Measurements from ENCODE around the gene NPHS1.
"Not testable (repeated sequence)": the region's sequence is repeated elsewhere in the genome, so short reads cannot be mapped to it uniquely, and the experiment has no call there.

The NPHS1 gene

DNA sequence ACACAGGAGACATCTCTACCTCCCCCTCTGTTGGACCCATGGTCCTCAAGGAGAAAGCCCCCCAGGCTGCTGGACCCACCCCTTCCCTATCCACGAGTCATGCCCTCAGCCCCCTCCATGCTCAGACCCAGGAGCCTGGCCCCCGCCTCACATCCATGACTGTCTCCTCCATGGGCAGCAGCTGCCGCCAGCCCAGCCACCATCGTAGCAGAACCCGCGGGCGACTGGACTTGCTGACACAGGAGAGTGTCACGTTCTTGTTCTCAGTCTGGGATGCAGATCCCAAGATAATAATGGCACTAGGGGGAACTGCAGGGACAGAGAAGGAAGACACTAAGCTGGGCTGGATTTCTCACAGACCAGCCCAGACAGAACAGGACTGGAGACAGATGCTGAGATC lies 3.8 kb downstream of the NPHS1 start:
- no peak for DNase-seq

DNA sequence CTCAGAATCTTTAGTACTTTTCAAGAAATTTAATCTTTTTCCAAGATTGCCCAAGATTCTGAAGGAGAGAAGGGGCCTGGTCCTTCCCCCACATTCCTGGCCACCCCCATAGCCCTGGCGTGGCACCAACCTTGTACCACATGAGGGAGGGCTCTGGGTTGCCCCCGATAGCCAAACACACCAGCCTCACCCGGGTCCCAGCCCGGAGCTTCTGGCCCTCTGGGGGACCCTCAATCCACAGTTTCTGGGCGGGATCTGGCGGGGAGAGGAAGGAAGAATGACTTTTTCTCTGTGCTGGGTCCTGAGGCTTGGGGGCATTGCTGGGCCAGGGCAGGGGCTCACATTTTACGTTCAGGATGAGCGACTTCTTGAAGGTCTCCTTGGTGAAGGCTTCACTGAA lies 4.4 kb downstream of the NPHS1 start:
- no peak for DNase-seq

- no peak for DNase-seq
Observed at GRCh38 chr19:35846038-35846668, 6.2 kb downstream of the NPHS1 start.

DNA sequence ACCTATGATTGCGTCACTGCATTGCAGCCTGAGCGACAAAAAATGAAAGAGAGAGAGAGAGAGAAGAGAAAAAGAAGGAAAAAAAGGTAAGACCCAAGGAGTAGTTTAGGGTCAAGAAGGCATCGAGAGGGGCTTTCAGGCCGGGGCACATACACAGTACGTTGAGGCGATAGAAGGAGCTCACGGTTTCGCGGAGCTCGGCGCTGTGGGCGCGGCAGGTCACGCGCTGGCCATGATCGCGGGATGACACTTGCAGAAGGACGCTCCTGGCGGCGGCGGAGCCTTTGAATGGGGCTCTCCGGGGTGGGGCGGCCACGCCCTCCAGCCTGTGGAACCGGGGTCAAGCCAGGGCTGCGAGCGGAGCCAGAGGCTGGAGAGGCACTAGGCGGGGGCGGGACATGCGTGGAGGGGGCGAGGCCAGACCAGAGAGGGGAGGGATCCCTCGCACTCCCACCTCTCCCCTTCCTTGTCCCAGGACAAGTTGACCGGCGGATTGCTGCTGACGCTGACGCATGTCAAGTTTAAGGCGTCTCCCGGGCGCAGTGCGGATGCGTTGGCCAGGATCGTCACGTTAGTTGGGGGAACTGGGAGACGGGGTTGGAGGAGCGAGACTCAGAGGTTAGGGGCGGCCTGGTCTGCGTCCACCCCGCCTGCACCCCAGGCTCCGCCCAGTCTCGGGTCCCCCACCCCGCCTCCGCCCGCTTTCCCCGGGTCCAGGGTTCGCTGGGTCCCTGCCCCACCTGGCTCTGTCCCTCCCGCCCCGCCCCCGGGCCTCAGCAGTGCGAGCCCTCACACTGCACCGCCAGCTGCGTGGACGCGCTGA lies 6.9 kb downstream of the NPHS1 start:
- no peak for DNase-seq

DNA sequence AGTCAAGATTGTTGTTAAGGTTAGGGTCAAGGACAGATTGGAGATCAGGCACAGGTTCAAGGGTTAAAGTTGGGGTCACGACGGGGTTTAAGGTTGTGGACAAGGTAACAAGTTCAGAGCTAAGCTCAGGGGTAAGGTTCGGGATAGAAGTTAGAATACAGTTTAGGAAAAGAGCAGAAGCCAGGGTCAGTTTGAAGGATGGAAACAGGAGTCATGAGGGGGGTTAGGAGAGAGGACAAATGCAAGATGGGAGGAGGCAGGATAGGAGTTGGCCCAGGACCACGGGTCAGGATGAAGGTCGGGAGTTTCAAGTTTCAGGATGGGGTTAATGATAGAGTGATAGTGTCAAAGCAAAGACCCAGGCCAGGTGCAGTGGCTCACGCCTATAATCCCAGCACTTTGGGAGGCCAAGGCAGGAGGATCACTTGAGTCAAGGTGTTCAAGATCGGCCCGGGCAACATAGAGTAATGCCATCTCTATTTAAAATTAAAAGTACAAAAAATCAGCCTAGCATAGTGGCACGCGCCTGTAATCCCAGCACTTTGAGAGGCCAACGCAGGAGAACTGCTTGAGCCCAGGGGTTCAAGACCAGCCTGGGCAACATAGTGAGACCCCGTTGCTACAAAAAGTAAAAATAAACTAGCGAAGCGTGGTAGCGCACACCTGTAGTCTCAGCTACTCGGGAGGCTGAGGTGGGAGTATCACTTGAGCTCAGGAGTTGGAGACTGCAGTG lies 7.7 kb downstream of the NPHS1 start:
- no peak for DNase-seq

DNA sequence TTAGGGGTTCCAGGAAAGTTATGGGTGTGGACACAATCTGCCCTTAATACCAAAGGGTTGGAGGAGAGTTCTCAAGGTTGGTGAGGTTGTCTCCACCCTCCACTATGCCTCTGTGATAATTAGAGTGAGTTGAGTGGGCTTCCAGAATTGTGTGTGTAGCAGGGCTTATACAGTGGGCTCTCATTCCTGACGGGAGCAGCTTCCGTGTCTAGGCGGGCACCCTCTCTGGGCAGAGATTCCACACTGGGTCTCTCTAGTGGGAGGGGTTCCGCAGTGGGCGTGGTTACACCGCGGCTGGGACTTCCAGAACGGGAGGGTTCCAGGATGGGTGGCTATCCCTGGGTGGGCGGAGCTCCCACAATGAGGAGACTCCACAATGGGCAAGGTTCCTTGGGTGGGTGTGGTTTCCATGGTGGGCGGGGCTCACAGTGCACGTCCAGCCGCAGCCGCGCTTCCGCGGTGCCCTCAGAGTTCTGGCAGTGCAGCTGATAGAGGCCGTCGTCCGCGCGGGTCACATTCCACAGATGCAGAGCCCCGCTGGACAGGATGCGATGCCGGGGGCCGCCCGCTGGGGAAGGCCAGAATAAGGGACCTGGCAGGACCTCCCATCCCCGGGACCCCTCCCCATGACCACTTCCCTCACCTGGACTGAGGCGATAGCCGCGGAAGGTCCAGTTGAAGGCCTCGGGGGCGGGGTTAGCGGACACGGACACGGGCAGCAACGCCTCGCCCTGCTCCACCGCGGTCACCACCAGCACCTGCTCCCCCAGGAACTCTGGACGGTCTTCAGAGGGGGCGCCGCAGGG lies 8.4 kb downstream of the NPHS1 start:
- no peak for DNase-seq

DNA sequence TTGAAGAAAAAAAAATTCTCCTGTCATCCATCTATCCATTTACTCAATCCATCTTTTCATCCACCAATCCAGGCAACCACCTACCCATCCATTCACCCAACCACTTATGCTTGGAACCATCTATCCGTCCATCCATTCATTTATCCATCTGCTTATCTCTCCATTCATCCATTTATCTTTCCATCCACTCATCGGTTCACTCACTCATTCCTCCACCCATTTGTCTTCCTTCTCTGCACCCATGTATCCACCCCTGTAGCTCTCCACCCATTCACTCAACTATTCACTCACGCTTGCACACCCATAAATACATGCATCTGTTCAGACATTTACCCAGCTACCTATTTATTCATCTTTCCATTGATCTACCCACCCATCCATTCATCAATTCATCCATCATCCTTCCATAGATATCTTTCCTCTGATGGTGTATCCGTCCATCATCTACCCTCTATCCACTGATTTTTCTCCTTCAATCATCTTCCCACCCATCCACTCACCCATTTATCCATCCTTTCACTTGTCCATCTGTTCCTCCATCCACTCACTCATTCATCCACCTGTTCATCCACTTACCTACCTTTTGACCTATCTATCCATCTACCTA lies 9.5 kb downstream of the NPHS1 start:
- DNase-seq: no peak

GRCh38 chr19:35841961-35842595 lies 10.2 kb downstream of the NPHS1 start:
- DNase-seq: no peak

- not testable (repeated sequence) for DNase-seq
Observed at GRCh38 chr19:35836096-35836495, 16.2 kb downstream of the NPHS1 start.

GRCh38 chr19:35833972-35834371 lies 18.3 kb downstream of the NPHS1 start:
- DNase-seq: no peak

- DNase-seq: no peak
Observed at GRCh38 chr19:35832054-35832453, 20.2 kb downstream of the NPHS1 start.

- no peak for DNase-seq
Observed at GRCh38 chr19:35830986-35831385, 21.3 kb downstream of the NPHS1 start.

DNA sequence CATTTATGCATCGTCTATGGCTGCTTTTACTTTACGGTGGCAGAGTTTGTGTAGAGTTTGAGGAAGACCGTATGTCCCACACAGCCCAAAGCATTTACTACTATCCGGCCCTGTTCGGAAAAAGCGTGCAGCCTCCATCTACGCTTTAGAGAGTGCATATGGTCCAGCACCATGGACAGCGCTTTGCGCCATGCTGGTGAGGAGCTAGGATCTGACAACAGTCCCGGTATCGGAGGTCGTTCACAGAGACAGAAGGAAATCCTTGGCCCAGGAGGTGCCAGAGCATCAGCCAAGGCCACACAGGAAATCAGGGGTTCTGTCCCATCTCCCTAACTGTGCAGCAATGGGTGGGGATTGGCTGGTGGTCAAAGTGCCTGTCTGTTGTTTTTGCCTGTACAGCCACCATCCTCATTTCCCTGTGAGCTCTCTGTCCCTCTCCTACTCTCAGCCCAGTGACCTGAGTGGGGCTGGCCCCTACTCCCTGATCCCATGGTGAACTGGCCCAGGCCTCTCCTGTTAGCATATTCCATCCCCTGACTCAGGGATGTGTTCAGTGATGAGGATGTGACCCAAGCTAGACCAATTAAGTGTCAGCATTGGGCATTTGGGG lies 23.5 kb downstream of the NPHS1 start:
- no peak for DNase-seq

DNA sequence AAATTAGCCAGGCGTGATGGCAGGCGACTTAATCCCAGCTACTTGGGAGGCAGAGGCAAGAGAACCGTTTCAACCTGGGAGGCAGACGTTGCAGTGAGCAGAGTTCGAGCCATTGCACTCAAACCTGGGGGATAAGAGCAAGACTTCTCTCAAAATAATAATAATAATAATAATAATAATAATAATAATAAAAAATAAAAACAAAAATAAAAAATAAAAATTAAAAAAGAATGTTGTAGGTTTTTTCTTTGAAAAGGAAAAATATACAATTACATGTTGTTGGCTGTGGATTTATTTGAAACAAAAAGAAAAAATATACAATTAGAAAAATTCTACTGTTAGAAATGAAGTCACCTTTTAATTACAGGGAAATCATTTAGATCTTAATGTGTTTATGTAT lies 28.2 kb downstream of the NPHS1 start:
- no peak for DNase-seq

- no peak for DNase-seq
Observed at GRCh38 chr19:35822579-35822978, 29.7 kb downstream of the NPHS1 start.

DNA sequence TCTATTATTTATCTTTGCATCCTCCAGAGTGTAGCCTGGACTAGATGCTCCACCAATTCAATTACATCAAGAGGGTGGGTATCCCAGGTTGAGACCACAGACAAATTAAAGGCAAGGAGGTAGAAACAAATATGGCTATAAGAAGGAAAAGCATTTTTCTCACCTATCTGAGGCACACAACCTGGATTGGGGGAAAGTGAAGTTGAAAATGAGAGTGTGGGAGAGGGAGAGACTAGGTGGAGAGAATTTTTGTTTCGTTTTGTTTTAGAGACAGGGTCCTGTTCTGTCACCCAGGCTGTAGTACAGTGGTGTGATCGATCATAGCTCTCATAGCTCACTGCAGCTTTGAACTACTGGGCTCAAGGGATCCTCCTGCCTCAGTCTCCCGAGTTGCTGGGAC lies 33.9 kb downstream of the NPHS1 start:
- DNase-seq: no peak

DNA sequence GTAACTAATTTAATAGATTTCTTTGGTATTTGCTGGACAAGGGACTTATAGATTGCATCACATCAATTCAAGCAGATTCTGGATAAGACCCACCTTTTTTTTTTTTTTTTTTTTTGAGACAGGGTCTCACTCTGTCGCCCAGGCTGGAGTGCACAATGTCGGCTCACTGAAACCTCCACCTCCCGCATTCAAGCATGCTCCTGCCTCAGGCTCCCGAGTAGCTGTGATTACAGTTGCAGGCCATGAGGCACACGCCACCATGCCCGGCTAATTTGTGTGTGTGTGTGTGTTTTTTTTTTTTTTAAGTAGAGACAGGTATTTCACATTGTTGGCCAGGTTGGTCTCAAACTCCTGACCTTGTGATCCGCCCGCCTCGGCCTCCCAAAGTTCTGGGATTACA lies 35.5 kb downstream of the NPHS1 start:
- no peak for DNase-seq

DNA sequence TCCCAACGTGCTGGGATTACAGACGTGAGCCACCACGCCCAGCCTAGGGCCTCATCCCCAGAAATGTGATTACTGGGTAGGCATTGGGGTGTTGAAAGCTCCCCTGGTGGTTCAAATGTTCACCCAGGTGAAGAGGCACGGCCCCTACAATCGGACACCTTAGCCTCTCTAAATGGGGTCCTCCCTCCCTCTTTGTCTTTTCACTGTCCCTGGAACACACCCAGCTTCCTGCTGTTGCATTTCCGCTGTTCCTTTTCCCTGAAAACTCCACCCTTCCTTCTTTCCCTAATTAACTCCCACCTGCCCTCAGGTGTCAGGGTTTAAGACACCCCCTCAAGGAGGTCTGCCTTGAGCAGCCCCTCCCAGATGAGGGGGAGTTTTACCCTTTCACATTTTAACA lies 36.0 kb downstream of the NPHS1 start:
- DNase-seq: no peak

GRCh38 chr19:35813043-35813890 lies 39.0 kb downstream of the NPHS1 start:
- DNase-seq: no peak

GRCh38 chr19:35812220-35813042 lies 39.9 kb downstream of the NPHS1 start, which contains the start of gene PRODH2:
PRODH2 (minus strand) TSS chr19:35812845; CDS start chr19:35812805, 40 bp downstream.
- DNase-seq: no peak

Data from stimulated activated naive CD4-positive, alpha-beta T cell treated with Interleukin-2 at 50 U/mL for 16 hours (primary cell).